Measurements from ENCODE around the gene CDV3. TPM values are rescaled to one million over a fixed set of nuclear protein-coding genes. Genes with fewer than 3 reads are reported as not detected.

The CDV3 gene
- total and polyA plus RNA-seq, 4 donors = 37.5 to 82.6 (median 53.1) TPM

- TF ChIP-seq CTCF (IDR thresholded peaks at IDR 0.05; ENCODE audit: low read depth, low read length, missing input control) (no peak), RAD21 (IDR thresholded peaks at IDR 0.05) (no peak), HNF4G (IDR thresholded peaks at IDR 0.05) (no peak), SP1 (IDR thresholded peaks at IDR 0.05) (no peak), RXRA (IDR thresholded peaks at IDR 0.05) (no peak)
Observed at GRCh38 chr3:133561679-133562078, 11.8 kb upstream of the CDV3 start (continued).

DNA sequence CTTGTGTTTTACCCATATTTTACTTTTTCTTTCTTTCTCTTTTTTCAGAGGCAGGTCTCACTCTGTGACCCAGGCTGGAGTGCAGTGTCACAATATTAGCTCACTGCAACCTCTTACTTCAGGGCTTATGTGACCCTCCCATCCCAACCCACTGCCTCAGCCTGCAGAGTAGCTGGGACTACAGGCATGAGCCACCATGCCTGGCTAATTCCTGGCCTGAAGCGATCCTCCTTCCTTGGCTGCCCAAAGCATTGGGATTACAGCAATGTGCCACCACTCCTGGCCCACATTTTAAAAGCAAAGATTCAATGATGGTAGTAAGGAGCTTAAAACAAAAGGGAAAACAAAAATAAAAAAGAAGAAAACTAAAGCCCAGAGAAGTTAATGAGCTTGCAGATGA is 11.1 kb upstream of the CDV3 start:
- no peaks in the 10 kb centered on the region for H3K36me3 ChIP-seq (ENCODE audit: control insufficient read depth in 4 of 4, insufficient read depth in 3 of 4, low read depth in 1 of 4, low read length in 3 of 4)
- H3K9me3 ChIP-seq (ENCODE audit: control insufficient read depth in 4 of 4, low read length in 3 of 4) = no peaks in the 10 kb centered on the region
- H3K27ac ChIP-seq (ENCODE audit: low read depth in 1 of 2, low read length in 2 of 2) = no peak overlapping the region
- no peak for DNase-seq (ENCODE audit: low spot score)
- H3K4me3 ChIP-seq (ENCODE audit: low read depth in 1 of 3, low read length in 3 of 3) = no peak overlapping the region
- no peak for TF ChIP-seq EGR1 (IDR thresholded peaks at IDR 0.05; ENCODE audit: low read depth in 2 of 2)
- no peak for TF ChIP-seq GABPA (IDR thresholded peaks at IDR 0.05 in 1 of 2, conservative IDR thresholded peaks at IDR 0.05 in 1 of 2)
- no peak for TF ChIP-seq ATF3 (IDR thresholded peaks at IDR 0.05)
- TF ChIP-seq, protein P1, sequence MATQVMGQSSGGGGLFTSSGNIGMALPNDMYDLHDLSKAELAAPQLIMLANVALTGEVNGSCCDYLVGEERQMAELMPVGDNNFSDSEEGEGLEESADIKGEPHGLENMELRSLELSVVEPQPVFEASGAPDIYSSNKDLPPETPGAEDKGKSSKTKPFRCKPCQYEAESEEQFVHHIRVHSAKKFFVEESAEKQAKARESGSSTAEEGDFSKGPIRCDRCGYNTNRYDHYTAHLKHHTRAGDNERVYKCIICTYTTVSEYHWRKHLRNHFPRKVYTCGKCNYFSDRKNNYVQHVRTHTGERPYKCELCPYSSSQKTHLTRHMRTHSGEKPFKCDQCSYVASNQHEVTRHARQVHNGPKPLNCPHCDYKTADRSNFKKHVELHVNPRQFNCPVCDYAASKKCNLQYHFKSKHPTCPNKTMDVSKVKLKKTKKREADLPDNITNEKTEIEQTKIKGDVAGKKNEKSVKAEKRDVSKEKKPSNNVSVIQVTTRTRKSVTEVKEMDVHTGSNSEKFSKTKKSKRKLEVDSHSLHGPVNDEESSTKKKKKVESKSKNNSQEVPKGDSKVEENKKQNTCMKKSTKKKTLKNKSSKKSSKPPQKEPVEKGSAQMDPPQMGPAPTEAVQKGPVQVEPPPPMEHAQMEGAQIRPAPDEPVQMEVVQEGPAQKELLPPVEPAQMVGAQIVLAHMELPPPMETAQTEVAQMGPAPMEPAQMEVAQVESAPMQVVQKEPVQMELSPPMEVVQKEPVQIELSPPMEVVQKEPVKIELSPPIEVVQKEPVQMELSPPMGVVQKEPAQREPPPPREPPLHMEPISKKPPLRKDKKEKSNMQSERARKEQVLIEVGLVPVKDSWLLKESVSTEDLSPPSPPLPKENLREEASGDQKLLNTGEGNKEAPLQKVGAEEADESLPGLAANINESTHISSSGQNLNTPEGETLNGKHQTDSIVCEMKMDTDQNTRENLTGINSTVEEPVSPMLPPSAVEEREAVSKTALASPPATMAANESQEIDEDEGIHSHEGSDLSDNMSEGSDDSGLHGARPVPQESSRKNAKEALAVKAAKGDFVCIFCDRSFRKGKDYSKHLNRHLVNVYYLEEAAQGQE (IDR thresholded peaks at IDR 0.05) = no peak
- TF ChIP-seq NR2F2 (IDR thresholded peaks at IDR 0.05) = no peak
- no peak for TF ChIP-seq FOXA1 (IDR thresholded peaks at IDR 0.05)
- TF ChIP-seq MAX (IDR thresholded peaks at IDR 0.05) = no peak
- TF ChIP-seq HNF4A (conservative IDR thresholded peaks at IDR 0.05) = no peak
- no peak for TF ChIP-seq JUND (IDR thresholded peaks at IDR 0.05)
- no peak for TF ChIP-seq TAF1 (conservative IDR thresholded peaks at IDR 0.05)
- no peak for TF ChIP-seq RAD21 (IDR thresholded peaks at IDR 0.05)
- TF ChIP-seq FOXA2 (IDR thresholded peaks at IDR 0.05) = no peak
- TF ChIP-seq HNF4G (IDR thresholded peaks at IDR 0.05) = no peak
- TF ChIP-seq YY1 (IDR thresholded peaks at IDR 0.05) = no peak
- TF ChIP-seq SP1 (IDR thresholded peaks at IDR 0.05) = no peak
- no peaks in the 10 kb centered on the region for H3K27me3 ChIP-seq (ENCODE audit: control insufficient read depth in 4 of 4, insufficient read depth in 4 of 4, low read length in 3 of 4)
- H3K4me1 ChIP-seq (ENCODE audit: control insufficient read depth in 4 of 4, insufficient read depth in 4 of 4, low read length in 3 of 4) = no peaks in the 10 kb centered on the region
- no peak overlapping the region for H3K9ac ChIP-seq (ENCODE audit: low read depth in 1 of 2, low read length in 2 of 2)
- 98% methylated on average over 1 of the region's 1 CpG for WGBS

DNA sequence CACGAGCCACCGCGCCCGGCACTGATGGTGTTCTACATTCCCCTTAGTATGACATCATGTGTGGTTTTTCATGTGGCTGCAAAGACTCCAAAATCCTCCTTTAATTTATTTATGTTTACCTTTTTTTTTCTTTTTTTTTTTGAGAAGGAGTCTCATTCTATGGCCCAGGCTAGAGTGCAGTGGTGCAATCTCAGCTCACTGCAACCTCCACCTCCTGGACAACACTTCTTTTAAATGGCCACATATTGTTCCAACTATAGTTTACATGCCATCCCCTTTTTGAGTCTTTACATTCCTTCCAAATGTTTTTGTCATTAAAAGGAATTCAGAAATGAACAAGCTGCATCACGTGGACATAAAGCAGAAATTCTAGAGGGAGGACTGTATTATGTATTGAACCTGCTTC is 10.3 kb upstream of the CDV3 start:
- no peaks in the 10 kb centered on the region for H3K36me3 ChIP-seq (ENCODE audit: control insufficient read depth in 4 of 4, insufficient read depth in 3 of 4, low read depth in 1 of 4, low read length in 3 of 4)
- no peak for DNase-seq (ENCODE audit: low spot score)
- H3K9me3 ChIP-seq (ENCODE audit: control insufficient read depth in 4 of 4, low read length in 3 of 4) = no peaks in the 10 kb centered on the region
- no peak overlapping the region for H3K4me3 ChIP-seq (ENCODE audit: low read depth in 1 of 3, low read length in 3 of 3)
- 89% methylated on average over 5 of the region's 5 CpGs for WGBS
- H3K27me3 ChIP-seq (ENCODE audit: control insufficient read depth in 4 of 4, insufficient read depth in 4 of 4, low read length in 3 of 4) = no peaks in the 10 kb centered on the region
- no peak overlapping the region for H3K9ac ChIP-seq (ENCODE audit: low read depth in 1 of 2, low read length in 2 of 2)
- TF ChIP-seq NR2F2 (IDR thresholded peaks at IDR 0.05) = no peak
- TF ChIP-seq RXRA (IDR thresholded peaks at IDR 0.05) = no peak
- no peak for TF ChIP-seq YY1 (IDR thresholded peaks at IDR 0.05)
- TF ChIP-seq FOXA2 (IDR thresholded peaks at IDR 0.05) = no peak
- TF ChIP-seq TAF1 (conservative IDR thresholded peaks at IDR 0.05) = no peak
- no peak for TF ChIP-seq GABPA (IDR thresholded peaks at IDR 0.05 in 1 of 2, conservative IDR thresholded peaks at IDR 0.05 in 1 of 2)
- TF ChIP-seq MAX (IDR thresholded peaks at IDR 0.05) = no peak
- no peak for TF ChIP-seq ATF3 (IDR thresholded peaks at IDR 0.05)
- TF ChIP-seq, protein P1 (IDR thresholded peaks at IDR 0.05) = no peak
- TF ChIP-seq HNF4A (conservative IDR thresholded peaks at IDR 0.05) = no peak
- no peak for TF ChIP-seq SP1 (IDR thresholded peaks at IDR 0.05)
- no peak for TF ChIP-seq RAD21 (IDR thresholded peaks at IDR 0.05)
- TF ChIP-seq EGR1 (IDR thresholded peaks at IDR 0.05; ENCODE audit: low read depth in 2 of 2) = no peak
- H3K4me1 ChIP-seq (ENCODE audit: control insufficient read depth in 4 of 4, insufficient read depth in 4 of 4, low read length in 3 of 4) = no peaks in the 10 kb centered on the region
- H3K27ac ChIP-seq (ENCODE audit: low read depth in 1 of 2, low read length in 2 of 2) = no peak overlapping the region

All from liver (tissue), 9 donors.